Panc1 (cell line): ENCODE measurements around the gene BTD. TPM values are rescaled to one million over a fixed set of nuclear protein-coding genes. Genes with fewer than 3 reads are reported as not detected.

Experiments
- ATAC-seq: fragments of 200-7000 bp; cut with Tn5 transposase; 2 replicates; pipeline ENCODE4 v1.9.1; 2020; ENCODE audit warnings: mild to moderate bottlenecking, moderate library complexity
- BruUV-seq: library from RNA; stranded (reverse); fragments of 400-500 nt; replicated peaks from 2 replicates; lab custom pipeline; 2021; lab: Mats Ljungman, UMichigan
- CTCF ChIA-PET: fragments of 300-600 bp; sonication (Branson Sonifier 250); formaldehyde crosslinking; loops from one replicate; lab custom pipeline; 2022; ENCODE audit warnings: antibody characterized with exemption; lab: Charles Lee
- POLR2A ChIA-PET: fragments of 300-600 bp; sonication (Branson Sonifier 250); formaldehyde crosslinking; loops from one replicate; lab custom pipeline; 2022; ENCODE audit warnings: antibody characterized with exemption; lab: Charles Lee
- DNase-seq: peaks from one replicate; pipeline ENCODE4 v3.0.0-alpha.2; 2010; ENCODE audit warnings: low read depth, low spot score
- H3K27ac ChIP-seq: 2 replicates; pipeline ENCODE4 v1.5.1; 2011; ENCODE audit warnings: mild to moderate bottlenecking, low read length, inconsistent platforms
- H3K27me3 ChIP-seq: fragments of 200-500 bp; sonication (Bioruptor generic); 2 replicates; pipeline ENCODE4 v1.6.0; 2014; ENCODE audit warnings: low read length, inconsistent platforms; ENCODE audit not compliant: control insufficient read depth, insufficient read depth
- H3K36me3 ChIP-seq: fragments of 200-500 bp; sonication (Bioruptor generic); 2 replicates; pipeline ENCODE4 v1.5.1; 2014; ENCODE audit warnings: inconsistent platforms, mild to moderate bottlenecking, low read length, moderate library complexity; ENCODE audit not compliant: control insufficient read depth, insufficient read depth
- H3K4me1 ChIP-seq: 2 replicates; pipeline ENCODE4 v1.5.1; 2011; ENCODE audit warnings: inconsistent platforms, mild to moderate bottlenecking, low read length, moderate library complexity; ENCODE audit not compliant: control insufficient read depth, insufficient read depth
- H3K4me3 ChIP-seq, 2 experiments: 2 replicates each; pipeline ENCODE4 v1.5.1; 2011 to 2012; ENCODE audit warnings: low read depth in 2 of 2, low read length in 2 of 2, mild to moderate bottlenecking in 2 of 2, inconsistent platforms in 1 of 2, moderate library complexity in 1 of 2
- H3K9me3 ChIP-seq: fragments of 200-500 bp; sonication (Bioruptor generic); 2 replicates; pipeline ENCODE4 v1.5.1; 2014; ENCODE audit warnings: low read depth, mild to moderate bottlenecking, inconsistent platforms, low read length, moderate library complexity; ENCODE audit not compliant: control insufficient read depth, insufficient read depth
- CTCF ChIP-seq: fragments of 450-650 bp; IDR thresholded peaks from 2 replicates; pipeline ENCODE4 v1.5.1; 2017; ENCODE audit warnings: mild to moderate bottlenecking
- POLR2AphosphoS5 ChIP-seq: IDR thresholded peaks from 2 replicates; pipeline ENCODE4 v1.6.1; 2012; ENCODE audit warnings: mild to moderate bottlenecking, low read depth, low read length, moderate library complexity
- REST ChIP-seq, 2 experiments: IDR thresholded peaks; 2 replicates each; pipeline ENCODE4 v1.6.1; 2011 to 2012; ENCODE audit warnings: low read depth in 2 of 2, control low read depth in 1 of 2, low read length in 1 of 2, mild to moderate bottlenecking in 1 of 2, moderate library complexity in 1 of 2; ENCODE audit not compliant: insufficient read depth in 1 of 2
- SIN3A ChIP-seq: IDR thresholded peaks from 2 replicates; pipeline ENCODE4 v1.6.1; 2012; ENCODE audit warnings: low read depth, mild to moderate bottlenecking, low read length, moderate library complexity, borderline replicate concordance; ENCODE audit not compliant: insufficient read depth
- TCF7L2 ChIP-seq: IDR thresholded peaks from 2 replicates; pipeline ENCODE4 v1.6.1; 2011; ENCODE audit warnings: mild to moderate bottlenecking, low read depth, low read length, inconsistent platforms
- in situ Hi-C: cut with HindIII; loops from 2 replicates; pipeline ENCODE4 v1.10.0; 2016; ENCODE audit warnings: low sequenced_read_pairs, low pct_unique_long_range_greater_than_20kb
- intact Hi-C: fragments of 100-400 bp; cut with micrococcal nuclease; formaldehyde crosslinking; loops from one replicate; pipeline ENCODE4 v1.10.0; 2022; ENCODE audit not compliant: unreplicated experiment
- total RNA-seq: library from RNA; stranded (reverse); gene quantifications from one replicate; pipeline ENCODE4 v1.2.1, GENCODE V29; 2021; ENCODE audit not compliant: unreplicated experiment

BTD gene
- total RNA-seq, 1 experiment from 2014 or later, result 22.7 TPM

- intact Hi-C loops (no loop called here), in situ Hi-C loops (no loop called here)
- ATAC-seq (no peak), DNase-seq (no peak)
- Histone ChIP-seq H3K4me3 (no peak overlapping the region), H3K36me3 (peaks cover 36% of the 10 kb centered on the region), H3K27ac (peak overlapping the region; percentile 34; the same call in 1 of the 2 replicates), H3K9me3 (no peaks in the 10 kb centered on the region), H3K27me3 (no peaks in the 10 kb centered on the region), H3K4me1 (no peaks in the 10 kb centered on the region; the same call in 1 of the 2 replicates)
- TF ChIP-seq TCF7L2, result no peak
- TF ChIP-seq SIN3A, result no peak
- TF ChIP-seq CTCF, result no peak
- no peak for TF ChIP-seq REST (IDR thresholded peaks at IDR 0.05; ENCODE audit: insufficient read depth in 1 of 2, low read depth in 2 of 2, low read length in 1 of 2)
- TF ChIP-seq POLR2AphosphoS5, result no peak
- ChIA-PET POLR2A (no interaction called here), CTCF (no interaction called here)
- BruUV-seq, result no TSS peak
Observed at GRCh38 chr3:15676259-15676658, 74.7 kb downstream of the BTD start.

GRCh38 chr3:15679306-15679705 lies 77.8 kb downstream of the BTD start:
- no peaks in the 10 kb centered on the region for H3K27me3 ChIP-seq
- ATAC-seq, result no peak
- intact Hi-C loops, result no loop called here
- TF ChIP-seq CTCF (no peak), SIN3A (no peak), REST (IDR thresholded peaks at IDR 0.05; ENCODE audit: insufficient read depth in 1 of 2, low read depth in 2 of 2, low read length in 1 of 2) (no peak), TCF7L2 (no peak), POLR2AphosphoS5 (no peak)
- in situ Hi-C loops, result no loop called here
- peaks cover 47% of the 10 kb centered on the region for H3K36me3 ChIP-seq
- no TSS peak for BruUV-seq
- H3K4me3 ChIP-seq, result no peak overlapping the region
- H3K27ac ChIP-seq, result peak overlapping the region; percentile 57; the same call in 1 of the 2 replicates
- ChIA-PET CTCF (no interaction called here), POLR2A (no interaction called here)
- peaks cover 16% of the 10 kb centered on the region for H3K4me1 ChIP-seq
- H3K9me3 ChIP-seq, result no peaks in the 10 kb centered on the region
- no peak for DNase-seq
